HG02678 (cell line): ENCODE measurements around the gene ATP8B1.
A peak's percentile ranks its signal among the peaks of the same experiment; 100 is the strongest.

Experiments
- ATAC-seq: cut with Tn5 transposase; IDR thresholded peaks from one replicate; pipeline ENCODE4 v1.9.1; 2021; ENCODE audit warnings: mild to moderate bottlenecking, moderate library complexity; ENCODE audit not compliant: unreplicated experiment

Gene ATP8B1

DNA sequence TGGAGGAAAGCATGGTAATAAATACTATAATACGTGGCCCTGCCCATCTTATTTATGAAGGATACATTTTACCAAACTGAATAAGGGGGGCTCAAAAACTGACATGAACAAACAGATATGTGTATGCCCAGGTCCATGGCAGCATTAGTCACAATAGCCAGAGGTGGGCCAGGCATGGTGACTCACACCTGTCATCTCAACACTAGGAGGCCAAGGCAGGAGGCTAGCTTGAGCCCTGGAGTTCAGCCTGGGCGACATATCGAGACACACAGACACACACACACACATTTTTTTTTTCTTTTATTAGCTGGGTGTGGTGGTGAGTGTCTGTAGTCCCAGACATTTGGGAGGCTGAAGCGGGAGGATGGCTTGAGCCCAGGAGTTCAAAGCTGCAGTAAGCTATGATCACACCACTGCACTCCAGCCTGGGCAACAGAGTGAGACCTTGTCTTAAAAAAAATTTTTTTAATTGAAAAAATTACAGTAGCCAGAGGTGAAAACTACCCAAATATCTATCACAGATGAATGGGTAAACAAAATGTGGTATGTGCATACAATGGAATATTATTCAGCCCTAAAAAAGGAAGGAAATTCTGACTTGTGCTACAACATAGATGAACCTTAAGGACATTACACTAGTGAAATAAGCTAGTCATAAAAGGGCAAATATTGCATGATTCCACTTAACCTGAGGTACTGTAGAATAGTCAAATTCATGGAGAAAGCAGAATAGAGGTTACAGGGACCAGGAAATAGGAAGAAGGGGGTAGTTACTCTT lies 8.0 kb downstream of the ATP8B1 start:
- ATAC-seq = no peak

DNA sequence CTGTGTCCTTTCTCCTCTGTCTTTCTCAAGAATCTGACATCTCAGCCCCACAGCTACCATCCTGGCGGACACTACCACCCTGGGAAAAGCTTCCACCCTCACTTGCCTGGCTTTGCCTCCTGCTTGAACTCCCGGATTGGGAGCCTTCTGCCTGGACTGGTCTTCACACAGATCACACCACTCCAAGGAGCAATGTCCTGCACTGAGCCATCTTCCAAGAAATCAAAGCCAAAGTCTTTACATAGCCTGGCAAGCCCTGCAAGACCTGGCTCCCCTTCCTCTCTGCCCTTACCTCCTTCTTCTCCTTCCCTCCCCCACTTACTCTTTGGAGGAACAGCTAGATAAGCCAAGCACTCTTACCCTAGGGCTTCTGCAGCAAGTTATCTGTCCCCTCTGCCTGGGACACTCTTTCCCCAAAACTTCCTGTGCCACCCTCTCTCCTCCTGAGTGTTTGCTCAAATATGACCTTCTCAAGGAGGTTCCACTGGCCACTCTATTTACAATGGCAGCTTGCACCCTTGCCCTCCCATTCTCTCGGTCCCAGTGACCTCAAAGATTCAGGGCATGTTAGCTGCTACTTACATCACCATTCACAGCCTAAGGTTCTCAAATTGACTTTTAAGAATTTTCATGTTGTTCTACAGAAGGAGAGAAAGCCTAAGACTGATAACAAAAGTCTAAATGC lies 9.7 kb downstream of the ATP8B1 start:
- ATAC-seq = no peak

DNA sequence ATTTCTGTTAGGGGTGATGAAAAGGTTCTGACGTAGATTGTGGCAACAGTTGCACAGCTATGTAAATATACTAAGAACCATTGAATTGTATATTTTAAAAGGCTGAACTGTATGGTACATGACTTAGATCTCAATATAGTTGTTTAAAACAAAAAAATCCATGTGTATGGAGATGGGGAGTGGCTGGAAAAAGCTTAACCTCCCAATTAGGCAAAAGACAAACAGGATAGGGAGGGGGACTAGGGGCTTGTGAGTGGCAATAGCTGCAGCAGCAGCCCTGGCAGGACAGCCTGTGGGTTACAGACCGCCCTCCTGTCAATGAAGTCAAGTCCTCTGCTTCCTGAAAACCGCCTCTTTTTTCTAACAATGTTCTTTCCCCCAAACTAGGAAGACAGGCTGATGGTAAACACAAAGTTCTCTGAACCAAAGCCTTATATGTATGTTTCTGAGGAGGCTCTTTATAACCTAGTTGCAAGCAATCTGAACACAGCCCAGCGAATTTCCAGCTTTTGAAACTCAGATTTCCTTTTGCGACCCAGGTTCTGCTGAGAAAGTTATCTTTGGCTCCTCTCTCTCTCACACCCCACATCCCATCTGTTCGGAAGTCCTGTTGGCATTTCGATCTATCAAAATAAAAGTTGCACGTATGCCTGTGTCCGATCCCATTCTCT lies 10.3 kb downstream of the ATP8B1 start:
- ATAC-seq = no peak

DNA sequence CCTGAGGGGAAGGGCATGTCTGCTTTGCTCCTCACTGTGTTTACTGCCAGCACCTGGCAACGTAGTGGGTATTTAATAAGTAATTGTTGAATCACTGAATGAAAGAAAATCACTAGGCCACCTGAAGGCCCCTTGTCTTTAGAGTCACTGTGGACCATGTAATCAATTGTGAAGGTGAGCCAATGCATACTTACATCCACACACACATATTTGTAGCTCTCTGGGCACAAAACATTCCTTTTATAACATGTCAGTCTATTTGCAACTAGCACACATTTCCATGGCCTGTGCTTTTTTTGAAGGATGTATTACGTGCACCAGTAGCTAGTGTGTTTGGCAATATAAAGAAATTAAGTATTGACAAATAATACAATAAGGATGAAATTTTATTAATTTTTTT lies 11.2 kb downstream of the ATP8B1 start:
- no peak for ATAC-seq

DNA sequence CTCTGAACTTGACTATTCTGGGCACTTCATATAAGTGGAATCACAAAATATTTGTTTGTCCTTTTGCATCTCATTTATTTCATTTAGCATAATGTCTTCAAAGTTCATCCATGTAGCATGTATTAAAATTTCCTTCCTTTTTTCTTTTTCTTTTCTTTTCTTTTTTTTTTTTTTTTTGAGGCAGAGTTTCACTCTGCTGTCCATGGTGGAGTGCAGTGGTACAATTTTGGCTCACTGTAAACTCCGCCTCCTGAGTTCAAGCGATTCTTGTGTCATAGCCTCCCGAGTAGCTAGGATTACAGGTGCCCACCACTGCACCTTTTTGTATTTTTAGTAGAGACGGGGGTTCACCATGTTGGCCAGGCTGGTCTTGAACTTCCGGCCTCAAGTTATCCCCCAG lies 11.9 kb downstream of the ATP8B1 start:
- ATAC-seq = no peak

DNA sequence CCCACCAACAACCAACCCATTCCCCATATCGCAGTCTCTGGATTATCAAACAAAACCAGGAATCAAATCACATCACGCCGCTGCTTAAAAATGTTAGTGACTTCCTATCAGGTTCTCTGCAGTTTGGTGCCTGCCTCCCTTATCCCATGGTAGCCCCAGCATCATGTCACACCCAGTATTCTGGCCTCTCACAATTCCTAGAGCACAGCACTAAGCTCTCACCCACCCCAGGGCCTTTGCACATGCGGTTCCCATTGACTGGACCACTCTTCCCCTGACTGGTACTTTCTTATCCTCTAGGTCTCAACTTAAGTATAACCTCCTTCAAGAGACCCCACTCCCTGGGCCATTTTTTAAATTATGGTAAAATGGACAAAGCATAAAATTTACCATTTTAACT lies 12.8 kb downstream of the ATP8B1 start:
- no peak for ATAC-seq

DNA sequence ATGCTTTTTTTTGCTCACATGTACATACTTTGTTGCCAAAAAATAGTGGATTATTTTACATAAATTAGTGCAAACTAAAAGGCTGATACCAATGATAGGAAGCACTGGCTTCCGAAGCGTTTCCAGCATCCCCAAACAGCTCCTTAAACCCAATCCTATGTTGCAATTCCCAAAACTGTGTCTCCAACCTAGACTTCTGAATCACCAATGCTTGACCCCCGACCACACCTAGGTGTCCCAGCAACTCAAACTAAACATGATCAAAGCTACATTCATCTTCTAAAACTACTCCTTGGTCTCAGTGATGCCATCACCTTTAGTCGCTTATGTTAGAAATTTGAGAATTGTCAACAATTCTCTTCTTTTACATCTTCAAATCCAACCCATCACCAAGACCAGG lies 13.4 kb downstream of the ATP8B1 start:
- ATAC-seq = no peak

DNA sequence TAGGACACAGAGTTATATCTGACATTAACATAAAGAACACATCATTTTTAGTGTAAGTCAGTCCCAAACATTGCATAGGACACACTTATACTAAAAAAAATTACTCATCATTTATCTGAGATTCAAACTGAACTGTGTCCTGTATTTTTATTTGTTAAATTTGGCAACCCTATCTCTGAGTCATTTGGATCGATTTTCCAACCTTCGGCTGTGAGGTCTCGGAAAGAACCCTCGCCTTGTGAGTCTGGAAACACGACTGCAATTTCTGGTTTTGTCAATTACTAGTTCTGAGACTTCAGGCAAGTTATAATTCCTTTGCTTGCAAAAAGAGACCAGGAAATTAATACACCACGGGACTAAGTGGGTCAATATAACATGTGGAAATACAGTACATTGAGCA lies 14.0 kb downstream of the ATP8B1 start:
- no peak for ATAC-seq

DNA sequence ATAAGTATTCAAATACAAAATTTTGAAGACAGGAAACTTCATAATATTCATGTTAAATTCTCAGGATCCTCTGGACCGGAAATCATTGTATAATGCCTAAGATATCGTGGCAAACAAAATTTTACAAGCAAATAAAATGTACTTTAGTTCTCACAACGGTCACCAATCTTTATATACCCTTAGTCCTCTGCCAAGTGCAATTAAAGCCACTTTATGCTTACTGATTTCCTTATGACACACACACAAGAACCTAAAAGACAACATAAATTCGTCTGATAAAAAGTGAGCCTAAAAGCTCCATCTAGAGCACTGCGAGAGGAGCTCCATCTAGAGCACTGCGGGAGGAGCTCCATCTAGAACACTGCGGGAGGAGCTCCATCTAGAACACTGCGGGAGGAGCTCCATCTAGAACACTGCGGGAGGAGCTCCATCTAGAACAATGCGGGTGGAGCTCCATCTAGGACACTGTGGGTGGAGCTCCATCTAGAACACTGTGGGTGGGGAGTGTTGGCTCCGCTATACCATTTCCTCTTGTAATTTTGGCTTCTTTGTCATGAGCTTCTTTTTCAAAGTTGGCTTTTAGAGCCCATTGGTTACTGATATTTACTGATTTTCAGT lies 15.9 kb downstream of the ATP8B1 start:
- no peak for ATAC-seq

DNA sequence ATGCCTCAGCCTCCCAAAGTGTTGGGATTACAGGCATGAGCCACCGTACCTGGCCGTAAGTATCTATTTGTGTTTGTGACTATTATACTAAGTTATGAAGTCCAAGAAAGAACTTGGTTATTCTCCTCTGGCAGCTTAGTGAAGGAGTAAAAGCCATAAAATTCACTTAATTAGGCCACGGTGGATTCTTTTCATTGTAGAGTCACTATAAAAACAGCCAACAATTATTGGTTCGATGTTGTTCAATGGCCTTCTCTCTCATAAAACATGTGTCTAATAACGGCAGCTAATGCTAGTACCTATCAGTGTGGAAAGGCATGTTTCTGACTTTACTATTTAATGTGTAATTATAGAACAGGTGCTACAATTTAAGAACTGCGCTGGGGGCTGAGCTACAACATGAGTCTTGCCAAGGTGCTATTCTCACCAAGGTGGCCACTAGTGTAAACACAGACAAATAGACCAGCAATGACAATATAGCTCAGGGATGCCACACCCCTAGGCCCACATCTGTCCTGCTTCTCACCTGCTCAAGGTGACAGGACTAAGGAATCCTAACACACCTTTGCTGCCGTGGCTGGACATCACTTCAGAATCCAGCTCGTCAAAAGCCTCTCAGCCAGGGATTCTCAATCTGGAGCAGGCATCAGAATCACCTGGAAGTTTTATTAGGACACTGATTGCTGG lies 17.2 kb downstream of the ATP8B1 start:
- no peak for ATAC-seq

DNA sequence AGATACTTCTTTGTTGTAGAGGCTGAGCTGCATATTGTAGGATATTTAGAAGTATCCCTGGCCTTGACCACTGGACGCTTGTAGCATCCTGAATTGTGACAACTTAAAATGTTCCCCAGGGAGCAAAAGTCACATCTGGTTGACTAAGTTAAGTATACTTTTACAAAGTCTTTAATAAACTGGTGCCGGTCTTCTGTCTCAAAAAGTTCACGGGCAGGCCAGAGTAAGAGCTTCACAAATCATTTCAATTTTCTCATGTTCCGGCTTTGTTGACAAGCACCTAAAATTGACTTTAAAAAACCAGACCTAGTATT lies 18.4 kb downstream of the ATP8B1 start:
- no peak for ATAC-seq

DNA sequence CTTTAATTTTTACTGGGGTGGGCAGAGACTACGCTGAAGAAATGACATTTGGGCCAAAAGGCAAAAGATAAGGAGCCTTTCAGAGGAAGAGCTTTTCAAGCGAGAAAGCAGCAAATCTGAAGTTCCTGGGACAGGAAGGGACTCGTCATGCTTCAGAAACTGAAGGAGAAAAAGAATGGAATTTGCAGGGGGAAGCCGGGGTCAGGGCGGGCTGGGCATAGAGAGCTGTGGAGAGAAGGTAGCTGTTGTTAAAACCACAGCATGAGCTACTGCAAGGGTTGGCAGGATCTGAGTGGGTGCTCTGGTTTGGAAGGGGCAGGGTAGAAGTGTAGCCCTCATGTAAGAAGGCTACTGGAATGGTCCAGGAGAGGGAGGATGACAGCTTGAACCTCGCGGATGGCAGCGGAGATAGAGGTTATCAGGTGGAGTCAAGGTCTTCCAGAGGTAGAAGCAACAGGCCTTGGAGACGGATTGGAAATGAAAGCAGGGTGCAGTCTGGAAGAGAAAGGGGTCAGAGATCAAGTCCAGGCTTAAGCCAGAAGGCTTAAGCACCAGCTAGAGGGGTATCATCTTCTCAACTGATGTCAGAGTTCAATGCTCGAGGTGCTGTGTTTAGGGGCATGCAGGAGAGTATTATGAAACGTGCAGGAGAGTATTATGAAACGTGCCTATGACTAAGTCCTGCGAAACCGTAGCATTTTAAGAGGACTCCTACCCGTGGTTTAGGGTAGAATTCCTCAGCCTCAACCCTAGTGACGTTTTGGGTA lies 18.9 kb downstream of the ATP8B1 start:
- ATAC-seq = no peak

DNA sequence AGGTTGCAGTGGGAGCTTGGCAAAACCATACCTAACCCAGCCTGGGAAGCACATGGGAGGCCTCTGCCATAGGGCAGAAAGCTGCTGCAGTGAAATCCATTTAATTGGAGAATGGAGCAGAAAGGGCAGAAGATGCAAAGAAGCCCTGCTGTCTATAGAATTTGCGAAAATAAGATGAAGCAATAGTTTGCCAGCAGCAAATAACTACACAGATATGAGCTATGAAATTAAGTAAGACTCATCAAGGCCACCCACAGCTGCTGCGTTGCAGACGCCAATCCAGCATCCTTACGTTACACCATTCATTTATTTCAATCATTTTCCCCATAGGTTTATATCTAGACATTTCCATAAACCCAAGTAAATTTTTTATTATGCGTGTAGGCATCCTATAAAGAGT lies 21.1 kb downstream of the ATP8B1 start:
- no peak for ATAC-seq

DNA sequence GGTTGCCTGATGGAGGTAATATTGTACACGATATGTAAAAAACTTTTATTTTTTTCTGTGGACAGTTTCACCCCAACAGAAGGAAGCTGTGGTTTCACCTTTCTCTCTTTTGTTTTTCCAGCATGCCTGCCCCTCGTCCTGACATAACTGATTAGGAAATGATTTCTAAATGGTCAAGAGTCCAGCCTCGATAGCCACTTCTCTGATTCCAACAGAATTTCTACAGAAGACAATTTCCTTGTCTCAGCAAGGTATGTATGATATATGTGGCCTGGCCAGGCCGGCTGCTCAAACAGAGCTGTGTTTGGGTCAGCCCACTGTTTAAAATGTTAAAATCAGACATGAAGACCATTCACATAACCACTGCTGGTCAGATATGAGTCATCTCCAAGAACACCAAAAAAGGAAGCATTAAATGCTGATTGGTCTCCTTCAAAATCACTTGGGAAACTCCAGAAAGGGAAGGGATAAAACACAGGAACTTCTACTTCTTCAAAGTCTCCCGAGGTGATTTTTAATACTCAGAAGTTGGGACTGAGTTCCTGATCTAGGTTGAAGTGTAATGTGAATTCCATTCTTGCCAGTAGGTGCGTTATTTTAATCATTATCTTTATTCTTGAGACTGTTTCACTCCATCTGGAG lies 22.3 kb downstream of the ATP8B1 start:
- ATAC-seq = peak; percentile 81

DNA sequence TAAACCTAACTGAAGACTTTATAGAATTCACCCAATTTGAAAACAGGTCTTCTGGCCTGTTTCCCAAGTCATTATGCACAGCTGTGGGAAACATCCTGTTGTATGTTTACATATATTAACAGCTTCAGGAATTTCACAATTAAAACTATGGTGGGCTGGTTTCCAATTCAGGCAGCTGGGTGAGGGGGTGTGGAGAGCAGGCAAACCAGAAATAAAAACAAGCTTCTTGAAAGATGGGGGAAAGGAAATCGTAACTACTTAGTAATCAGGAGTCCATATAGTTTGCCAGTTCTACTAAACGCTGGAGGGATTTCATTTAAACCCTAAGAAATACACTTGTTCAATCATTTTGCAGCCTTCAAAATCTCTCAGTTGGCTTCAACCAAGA lies 22.8 kb downstream of the ATP8B1 start:
- ATAC-seq = no peak

DNA sequence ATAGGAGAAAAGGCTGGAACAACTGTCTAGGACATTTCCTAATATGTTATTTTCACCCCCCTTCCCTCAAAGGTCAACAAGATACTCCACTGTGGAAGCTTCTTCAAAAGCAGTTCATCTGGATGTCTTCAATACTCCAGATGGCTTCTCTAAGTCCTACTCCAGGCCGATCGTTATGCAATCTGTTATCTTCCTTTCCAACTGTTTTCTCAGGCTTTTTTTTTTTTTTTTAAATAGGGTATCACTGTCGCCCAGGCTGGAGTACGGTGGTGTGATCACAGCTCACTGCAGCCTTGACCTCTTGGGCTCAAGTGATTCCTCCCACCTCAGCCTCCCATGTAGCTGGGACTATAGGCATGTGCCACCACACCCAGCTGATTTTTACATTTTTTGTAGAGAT lies 26.3 kb downstream of the ATP8B1 start:
- ATAC-seq = no peak

DNA sequence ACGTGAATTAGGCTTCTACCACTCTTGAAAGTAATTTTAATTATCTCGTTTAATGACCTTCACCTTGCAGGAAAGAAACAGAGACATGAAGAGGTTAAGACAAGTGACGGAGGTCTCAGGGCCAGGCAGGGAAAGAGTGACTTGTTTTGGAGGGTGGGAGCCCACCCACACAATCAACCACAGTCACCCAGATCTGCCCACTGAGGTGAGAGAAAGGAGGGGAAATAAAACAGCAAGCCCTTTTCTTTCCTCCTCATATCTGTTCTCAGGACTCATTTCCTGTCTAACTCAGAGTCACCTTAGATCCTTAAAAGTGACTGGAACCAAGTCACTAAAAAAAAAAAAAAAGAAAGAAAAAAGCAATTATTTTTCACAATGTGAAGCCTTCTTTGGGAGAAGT lies 26.8 kb downstream of the ATP8B1 start:
- ATAC-seq = no peak

DNA sequence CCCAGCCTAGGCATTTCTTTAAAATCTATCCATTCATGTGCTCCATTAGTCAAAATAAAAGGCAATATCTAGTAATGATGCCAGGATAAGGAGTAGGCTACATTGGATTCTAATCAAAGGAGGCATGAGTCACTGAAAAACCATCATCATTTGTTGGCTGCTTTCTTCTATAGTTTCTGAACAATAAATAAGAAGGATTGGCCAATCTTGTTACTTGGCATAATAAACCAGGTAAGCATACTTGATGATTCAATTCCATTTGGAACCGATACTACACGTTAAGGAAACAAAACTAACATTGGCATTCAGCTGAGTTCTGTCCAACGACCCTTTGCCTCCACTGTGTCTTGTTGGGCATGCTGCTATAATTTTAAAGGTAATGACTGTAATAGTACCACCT lies 27.2 kb downstream of the ATP8B1 start:
- ATAC-seq = no peak

DNA sequence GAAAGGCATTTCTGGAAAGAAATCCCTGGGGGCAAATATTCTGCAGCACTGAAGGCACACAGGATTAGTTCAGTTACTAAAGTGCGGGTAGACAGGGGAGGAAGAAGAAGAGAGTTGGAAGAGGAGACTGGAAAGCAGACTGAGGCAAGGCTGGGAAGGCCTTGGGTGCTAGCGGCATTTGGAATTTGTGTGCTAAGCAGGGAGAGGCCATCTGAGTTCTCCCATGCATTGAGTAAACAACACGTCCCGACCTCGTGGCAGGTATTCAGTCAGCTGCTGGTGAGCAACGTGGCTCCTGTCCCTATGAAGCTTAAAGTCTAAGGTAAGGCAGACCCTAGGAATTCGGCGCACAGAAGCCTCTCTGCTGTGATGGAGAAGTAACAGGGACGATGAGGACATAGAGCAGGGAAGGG lies 30.7 kb downstream of the ATP8B1 start:
- ATAC-seq = no peak

DNA sequence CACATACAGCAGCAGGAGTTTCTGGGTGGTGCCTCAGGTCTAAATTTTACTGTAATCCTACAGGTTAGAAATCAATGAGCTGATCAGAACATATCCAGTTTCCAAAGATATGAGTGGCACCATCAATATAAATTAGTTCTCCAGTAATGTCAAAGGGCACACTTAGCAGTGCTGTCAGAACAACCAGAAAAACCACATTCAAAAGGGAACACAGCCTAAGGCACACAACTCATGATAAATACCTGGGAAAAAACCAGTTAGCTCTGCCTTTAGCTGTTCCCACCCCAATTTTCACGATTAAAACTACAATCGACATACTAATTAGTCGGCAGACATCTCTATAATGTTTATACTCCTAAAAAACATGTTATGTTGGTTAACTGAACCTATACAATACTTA lies 31.5 kb downstream of the ATP8B1 start:
- ATAC-seq = no peak
